HG02610 (cell line): ENCODE data around the gene CLPSL1.

Experiments
- ATAC-seq: cut with Tn5 transposase; IDR thresholded peaks from one replicate; pipeline ENCODE4 v1.9.1; 2021; ENCODE audit warnings: mild to moderate bottlenecking, moderate library complexity; ENCODE audit not compliant: unreplicated experiment

Gene CLPSL1

GRCh38 chr6:35795453-35796071, 14.7 kb downstream of the CLPSL1 start:
- no peak for ATAC-seq

GRCh38 chr6:35796236-35796635, 15.4 kb downstream of the CLPSL1 start:
- ATAC-seq: no peak

- no peak for ATAC-seq
Observed at GRCh38 chr6:35797837-35798526, 17.2 kb downstream of the CLPSL1 start.

- ATAC-seq: no peak
Observed at GRCh38 chr6:35798706-35799105, 17.9 kb downstream of the CLPSL1 start.

GRCh38 chr6:35801148-35801547, 20.3 kb downstream of the CLPSL1 start:
- ATAC-seq: no peak

GRCh38 chr6:35804996-35805736, 24.3 kb downstream of the CLPSL1 start, which contains the start of gene LHFPL5:
Gene LHFPL5 (plus strand): TSS chr6:35805352. CDS start chr6:35805671, 319 bp downstream.
- ATAC-seq: no peak

- no peak for ATAC-seq
Observed at GRCh38 chr6:35808688-35809087, 27.9 kb downstream of the CLPSL1 start.

GRCh38 chr6:35809809-35810208, 29.0 kb downstream of the CLPSL1 start:
- ATAC-seq: no peak

GRCh38 chr6:35810971-35811698, 30.3 kb downstream of the CLPSL1 start:
- no peak for ATAC-seq

GRCh38 chr6:35811699-35811995, 30.8 kb downstream of the CLPSL1 start:
- no peak for ATAC-seq

GRCh38 chr6:35817515-35817914, 36.7 kb downstream of the CLPSL1 start:
- no peak for ATAC-seq

GRCh38 chr6:35823601-35824000, 42.8 kb downstream of the CLPSL1 start:
- ATAC-seq: no peak

- ATAC-seq: no peak
Observed at GRCh38 chr6:35824552-35825192, 43.9 kb downstream of the CLPSL1 start.

GRCh38 chr6:35829306-35829705, 48.5 kb downstream of the CLPSL1 start:
- no peak for ATAC-seq

GRCh38 chr6:35831257-35832007, 50.6 kb downstream of the CLPSL1 start:
- no peak for ATAC-seq

- no peak for ATAC-seq
Observed at GRCh38 chr6:35833536-35833935, 52.7 kb downstream of the CLPSL1 start.
